ENCODE measurements around the gene DNAJC13.

DNAJC13 gene

GRCh38 chr3:132573797-132574211, 156.5 kb downstream of the DNAJC13 start:
- no peak for DNase-seq (ENCODE audit: insufficient read length, low spot score)
- FAIRE-seq: no peak

- no peak for FAIRE-seq
- DNase-seq (ENCODE audit: insufficient read length, low spot score): no peak
These were observed 170.1 kb downstream of the DNAJC13 start for GRCh38 chr3:132587401-132587800.
